B cell (primary cell): ENCODE measurements around the gene CERS1. TPM values are rescaled to one million over a fixed set of nuclear protein-coding genes. Genes with fewer than 3 reads are reported as not detected.

Experiments used
- ATAC-seq: fragments of 200-7000 bp; cut with Tn5 transposase; one replicate; pipeline ENCODE4 v1.10.0; 2021; ENCODE audit warnings: low read depth, mild to moderate bottlenecking, moderate number of reproducible peaks, moderate library complexity
- CTCF ChIA-PET: fragments of 350-600 bp; sonication (Branson Sonifier 250); formaldehyde crosslinking; loops from one replicate; lab custom pipeline; 2021; ENCODE audit warnings: antibody characterized with exemption, inconsistent platforms; lab: Charles Lee
- POLR2A ChIA-PET: fragments of 350-600 bp; sonication (Branson Sonifier 250); formaldehyde crosslinking; loops from one replicate; lab custom pipeline; 2021; ENCODE audit warnings: antibody characterized with exemption; lab: Charles Lee
- DNase-seq: peaks from one replicate; pipeline ENCODE4 v3.0.0; 2013
- H2AFZ ChIP-seq: 2 replicates; pipeline ENCODE4 v1.6.1; 2012; ENCODE audit warnings: mild to moderate bottlenecking, low read depth, low read length; ENCODE audit not compliant: insufficient read depth, poor library complexity, severe bottlenecking
- H3K27ac ChIP-seq, 2 donors: 1 replicate in 1 of 2; 2 replicates in 1 of 2; pipeline ENCODE4 v1.5.1; 2012 to 2013; ENCODE audit warnings: low read length in 2 of 2, mild to moderate bottlenecking in 2 of 2, moderate library complexity in 1 of 2
- H3K27me3 ChIP-seq, 4 experiments: fragments of 200-600 bp in 1 of 4; sonication (generic) in 1 of 4; replicated peaks in 1 of 4; 1 replicate in 2 of 4; 2 replicates in 2 of 4; pipeline versions ENCODE4 v1.6.1 to v1.7.0; 2013 to 2016; ENCODE audit warnings: low read length in 3 of 4, mild to moderate bottlenecking in 2 of 4, mixed read lengths in 1 of 4, moderate library complexity in 1 of 4; ENCODE audit not compliant: insufficient read depth in 4 of 4, control insufficient read depth in 3 of 4; ENCODE audit errors: control extremely low read depth in 1 of 4
- H3K36me3 ChIP-seq, 2 experiments: replicated peaks in 1 of 2; 1 replicate in 1 of 2; 2 replicates in 1 of 2; pipeline versions ENCODE4 v1.6.1 to v1.7.1; 2013; ENCODE audit warnings: low read length in 1 of 2; ENCODE audit not compliant: insufficient read depth in 2 of 2, control insufficient read depth in 1 of 2; ENCODE audit errors: control extremely low read depth in 1 of 2, extremely low read depth in 1 of 2
- H3K4me1 ChIP-seq, 2 donors: fragments of 200-600 bp in 1 of 2; sonication (generic) in 1 of 2; 1 replicate in 1 of 2; 2 replicates in 1 of 2; pipeline versions ENCODE4 v1.5.1 to v1.6.1; 2013 to 2017; ENCODE audit warnings: low read length in 2 of 2; ENCODE audit not compliant: control insufficient read depth in 2 of 2, insufficient read depth in 2 of 2
- H3K4me2 ChIP-seq: replicated peaks from 2 replicates; pipeline ENCODE3; 2012; ENCODE audit warnings: mild to moderate bottlenecking, low read depth, low read length; ENCODE audit not compliant: poor library complexity, severe bottlenecking
- H3K4me3 ChIP-seq, 5 experiments: fragments of 200-600 bp in 1 of 5; sonication (generic) in 1 of 5; 1 replicate in 3 of 5; 2 replicates in 2 of 5; pipeline versions ENCODE4 v1.5.1 to v1.7.0; 2011 to 2016; ENCODE audit warnings: low read length in 4 of 5, mild to moderate bottlenecking in 4 of 5, low read depth in 2 of 5, control low read depth in 1 of 5, moderate library complexity in 1 of 5; ENCODE audit not compliant: insufficient read depth in 1 of 5; ENCODE audit errors: control extremely low read depth in 1 of 5, extremely low read depth in 1 of 5
- H3K79me2 ChIP-seq: fragments of 200-600 bp; sonication (generic); one replicate; pipeline ENCODE4 v1.6.0; 2016; ENCODE audit warnings: low read length; ENCODE audit not compliant: control insufficient read depth, insufficient read depth
- H3K9ac ChIP-seq: fragments of 200-600 bp; sonication (generic); 2 replicates; pipeline ENCODE4 v1.6.1; 2017; ENCODE audit warnings: mild to moderate bottlenecking, low read length, moderate library complexity
- H3K9me3 ChIP-seq, 3 donors: one replicate each; pipeline versions ENCODE4 v1.6.1 to v1.7.1; 2013; ENCODE audit warnings: low read length in 2 of 3; ENCODE audit not compliant: control insufficient read depth in 2 of 3, insufficient read depth in 1 of 3; ENCODE audit errors: control extremely low read depth in 1 of 3
- H4K20me1 ChIP-seq: 2 replicates; pipeline ENCODE4 v1.6.0; 2012; ENCODE audit warnings: mild to moderate bottlenecking, low read length; ENCODE audit not compliant: insufficient read depth, control insufficient read depth, poor library complexity, severe bottlenecking
- H3K27ac Mint-ChIP-seq: one replicate; pipeline ENCODE4 v1.8.0; 2021; ENCODE audit warnings: mixed read lengths
- H3K27me3 Mint-ChIP-seq: one replicate; pipeline ENCODE4 v1.8.0; 2021; ENCODE audit warnings: mixed read lengths
- H3K4me1 Mint-ChIP-seq: one replicate; pipeline ENCODE4 v1.8.0; 2021; ENCODE audit warnings: mixed read lengths
- H3K4me3 Mint-ChIP-seq: one replicate; pipeline ENCODE4 v1.8.0; 2021; ENCODE audit warnings: mixed read lengths
- H3K9me3 Mint-ChIP-seq: one replicate; pipeline ENCODE4 v1.8.0; 2022; ENCODE audit warnings: mixed read lengths; ENCODE audit not compliant: insufficient read depth
- EZH2 ChIP-seq: IDR thresholded peaks from 2 replicates; pipeline ENCODE4 v1.6.1; 2012; ENCODE audit warnings: borderline replicate concordance, low read depth, mild to moderate bottlenecking, moderate library complexity, low read length; ENCODE audit not compliant: insufficient read depth, poor library complexity, severe bottlenecking
- WGBS: methylation state at CpG from one replicate; pipeline ENCODE4 v1.1.5; 2013; ENCODE audit warnings: missing lambda C conversion rate; ENCODE audit not compliant: insufficient coverage; 5-methylcytosine and 5-hydroxymethylcytosine counted together
- intact Hi-C: fragments of 100-400 bp; cut with micrococcal nuclease; formaldehyde crosslinking; loops from one replicate; pipeline ENCODE4 v1.10.0; 2022
- polyA plus RNA-seq: library from polyadenylated mRNA; depleted of rRNA; stranded (reverse); fragments of >200 nt; gene quantifications from 2 replicates; pipeline ENCODE4 v1.2.3, GENCODE V29; 2012
- total RNA-seq, 2 donors: library from RNA; stranded (reverse); fragments of 120-200 nt in 1 of 2; gene quantifications; 1 replicate in 1 of 2; 2 replicates in 1 of 2; pipeline versions ENCODE4 v1.2.3 to v1.2.4, GENCODE V29; 2013 to 2022
- TF ChIP-seq, protein P1 (sequence below): fragments of 200-600 bp; IDR thresholded peaks from one replicate; pipeline ENCODE4 v1.8.0; 2022; ENCODE audit warnings: antibody characterized with exemption, mild to moderate bottlenecking

Gene CERS1
- total and polyA plus RNA-seq, 2 donors (not counting 1 experiment from before 2014, with no cell fraction given): not detected

DNA sequence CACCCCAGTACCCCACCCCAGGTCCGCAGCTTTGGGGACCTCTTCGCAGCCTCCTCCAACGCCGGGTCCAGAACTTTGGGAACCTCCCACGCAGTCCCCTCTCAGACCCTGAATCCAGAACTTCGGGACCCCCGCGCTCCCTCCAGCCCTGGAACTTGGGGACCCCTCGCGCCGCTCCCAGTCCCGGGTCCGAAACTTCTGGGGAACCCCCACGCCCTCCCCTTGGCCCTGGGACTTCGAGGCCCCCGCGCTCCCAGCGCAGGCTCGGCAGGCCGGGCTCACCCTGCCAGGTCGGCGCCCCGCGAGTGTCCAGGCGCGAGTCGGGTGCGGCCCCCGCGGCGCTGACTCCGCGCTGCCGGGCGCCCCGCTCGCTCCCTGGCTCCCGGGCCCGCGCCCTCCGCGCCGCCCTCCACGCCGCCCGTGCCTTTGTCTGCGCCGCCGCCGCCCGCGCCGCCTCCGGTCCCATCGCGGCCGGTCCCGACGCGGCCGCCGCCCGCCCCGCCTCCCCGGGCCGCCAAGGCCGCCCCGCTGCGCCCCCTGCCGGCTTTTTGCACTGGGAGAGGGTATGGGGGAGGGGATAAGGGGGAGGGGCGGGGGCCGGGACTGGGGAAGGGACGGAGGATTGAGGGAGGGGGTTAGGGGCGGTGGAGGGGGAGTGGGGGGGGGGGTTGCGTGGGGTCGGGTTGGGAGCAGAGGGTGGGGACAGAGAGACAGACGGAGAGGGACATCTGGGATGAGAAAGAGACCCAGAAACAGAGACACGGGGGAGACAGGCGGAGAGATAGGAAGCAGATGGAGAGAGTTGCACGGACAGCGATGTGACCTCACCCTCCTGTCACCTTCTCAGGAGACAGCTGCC is 45.0 kb upstream of the CERS1 start, which contains the start of gene HOMER3:
Gene HOMER3 (minus strand): TSS at position 449 of the 859 bp plus-strand sequence. CDS start 2,235 bp downstream, outside the sequence.
- Histone ChIP-seq H3K27me3 (peaks cover 0 to 27% (median 6%) of the 10 kb centered on the region in 4 experiments), H2AFZ (peak within 1 kb of the TSS; percentile 75), H3K9me3 (peaks cover 0 to 3% (median 0%) of the 10 kb centered on the region in 3 donors), H3K4me2 (peak within 1 kb of the TSS; percentile 93), H3K4me1 (peaks cover 16 to 21% of the 10 kb centered on the region in 2 donors), H3K27ac (no peak within 1 kb of the TSS), H3K79me2 (no peaks in the 10 kb centered on the region), H3K9ac (peak within 1 kb of the TSS; percentile 58), H3K36me3 (no peaks in the 10 kb centered on the region), H3K4me3 (peak within 1 kb of the TSS; percentile 15 to 67 (median 49)), H4K20me1 (no peaks in the 10 kb centered on the region)
- peaks cover 28% of the 10 kb centered on the region for H3K27me3 Mint-ChIP-seq
- H3K9me3 Mint-ChIP-seq: no peaks in the 10 kb centered on the region
- WGBS: under 1% methylated on average over 60 of the region's 81 CpGs
- intact Hi-C loops: loop anchor here (2.0 kb wide), 2 partner anchors 22 to 346 kb away; partner anchors contain the start of genes COPE and DDX49
- CTCF ChIA-PET: interaction anchor here (0.6 kb wide), 1 partner anchor 137 kb away, joined by 3 read pairs; no protein-coding TSS in a partner anchor
- peaks cover 21% of the 10 kb centered on the region for H3K4me1 Mint-ChIP-seq
- peak; percentile 89 for ATAC-seq
- H3K27ac Mint-ChIP-seq: no peak within 1 kb of the TSS
- POLR2A ChIA-PET: no interaction called here
- DNase-seq: peak; percentile 82
- peak within 1 kb of the TSS; percentile 81 for H3K4me3 Mint-ChIP-seq
- no peak for TF ChIP-seq EZH2
- TF ChIP-seq, protein P1, sequence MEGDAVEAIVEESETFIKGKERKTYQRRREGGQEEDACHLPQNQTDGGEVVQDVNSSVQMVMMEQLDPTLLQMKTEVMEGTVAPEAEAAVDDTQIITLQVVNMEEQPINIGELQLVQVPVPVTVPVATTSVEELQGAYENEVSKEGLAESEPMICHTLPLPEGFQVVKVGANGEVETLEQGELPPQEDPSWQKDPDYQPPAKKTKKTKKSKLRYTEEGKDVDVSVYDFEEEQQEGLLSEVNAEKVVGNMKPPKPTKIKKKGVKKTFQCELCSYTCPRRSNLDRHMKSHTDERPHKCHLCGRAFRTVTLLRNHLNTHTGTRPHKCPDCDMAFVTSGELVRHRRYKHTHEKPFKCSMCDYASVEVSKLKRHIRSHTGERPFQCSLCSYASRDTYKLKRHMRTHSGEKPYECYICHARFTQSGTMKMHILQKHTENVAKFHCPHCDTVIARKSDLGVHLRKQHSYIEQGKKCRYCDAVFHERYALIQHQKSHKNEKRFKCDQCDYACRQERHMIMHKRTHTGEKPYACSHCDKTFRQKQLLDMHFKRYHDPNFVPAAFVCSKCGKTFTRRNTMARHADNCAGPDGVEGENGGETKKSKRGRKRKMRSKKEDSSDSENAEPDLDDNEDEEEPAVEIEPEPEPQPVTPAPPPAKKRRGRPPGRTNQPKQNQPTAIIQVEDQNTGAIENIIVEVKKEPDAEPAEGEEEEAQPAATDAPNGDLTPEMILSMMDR: no peak
